ENCODE data around the gene CCDC85C.

The CCDC85C gene

GRCh38 chr14:99507860-99508640 is 96.0 kb downstream of the CCDC85C start:
- no peak for DNase-seq

- no peak for DNase-seq
Measured at GRCh38 chr14:99506276-99506675, 97.7 kb downstream of the CCDC85C start.

GRCh38 chr14:99505089-99505488 is 98.9 kb downstream of the CCDC85C start:
- DNase-seq: no peak

- no peak for DNase-seq
Measured at GRCh38 chr14:99503848-99504453, 100.1 kb downstream of the CCDC85C start.

- no peak for DNase-seq
Measured at GRCh38 chr14:99502989-99503421, 101.0 kb downstream of the CCDC85C start.

GRCh38 chr14:99497894-99498293 is 106.1 kb downstream of the CCDC85C start:
- no peak for DNase-seq

- no peak for DNase-seq
Measured at GRCh38 chr14:99497341-99497740, 106.7 kb downstream of the CCDC85C start.

- no peak for DNase-seq
Measured at GRCh38 chr14:99484106-99484505, 119.9 kb downstream of the CCDC85C start.

- no peak for DNase-seq
Measured at GRCh38 chr14:99481745-99482099, 122.3 kb downstream of the CCDC85C start.

- DNase-seq: peak; percentile 89
Measured at GRCh38 chr14:99480917-99481744, 122.9 kb downstream of the CCDC85C start, which contains the start of gene CCNK. Gene CCNK (plus strand): TSS chr14:99481409. CDS start chr14:99492678, 11,269 bp downstream.

GRCh38 chr14:99479906-99480869 is 123.8 kb downstream of the CCDC85C start, which contains the start of gene SETD3:
Gene SETD3 (minus strand): TSS chr14:99480859. CDS start chr14:99465805, 15,054 bp downstream.
- no peak for DNase-seq

- no peak for DNase-seq
Measured at GRCh38 chr14:99479160-99479905, 124.7 kb downstream of the CCDC85C start.

GRCh38 chr14:99478128-99478527 is 125.9 kb downstream of the CCDC85C start:
- no peak for DNase-seq

GRCh38 chr14:99476864-99477263 is 127.1 kb downstream of the CCDC85C start:
- peak; percentile 17 for DNase-seq

- DNase-seq: no peak
Measured at GRCh38 chr14:99475660-99476059, 128.3 kb downstream of the CCDC85C start.

GRCh38 chr14:99475179-99475578 is 128.8 kb downstream of the CCDC85C start:
- DNase-seq: no peak

- DNase-seq: no peak
Measured at GRCh38 chr14:99473458-99473857, 130.5 kb downstream of the CCDC85C start.

- DNase-seq: no peak
Measured at GRCh38 chr14:99472937-99473336, 131.1 kb downstream of the CCDC85C start.

- no peak for DNase-seq
Measured at GRCh38 chr14:99471731-99472130, 132.3 kb downstream of the CCDC85C start.

GRCh38 chr14:99468836-99469592 is 135.0 kb downstream of the CCDC85C start:
- no peak for DNase-seq

GRCh38 chr14:99468081-99468480 is 135.9 kb downstream of the CCDC85C start:
- DNase-seq: no peak
